DMS153 treated with DMSO at 0.1 percent for 48 hours (cell line): ENCODE data around the gene INO80B.
A peak's percentile ranks its signal among the peaks of the same experiment; 100 is the strongest.

Source experiments
- DNase-seq: peaks from one replicate; lab custom pipeline; 2025; ENCODE audit not compliant: unreplicated experiment; lab: John Stamatoyannopoulos, UW

Gene INO80B

DNA sequence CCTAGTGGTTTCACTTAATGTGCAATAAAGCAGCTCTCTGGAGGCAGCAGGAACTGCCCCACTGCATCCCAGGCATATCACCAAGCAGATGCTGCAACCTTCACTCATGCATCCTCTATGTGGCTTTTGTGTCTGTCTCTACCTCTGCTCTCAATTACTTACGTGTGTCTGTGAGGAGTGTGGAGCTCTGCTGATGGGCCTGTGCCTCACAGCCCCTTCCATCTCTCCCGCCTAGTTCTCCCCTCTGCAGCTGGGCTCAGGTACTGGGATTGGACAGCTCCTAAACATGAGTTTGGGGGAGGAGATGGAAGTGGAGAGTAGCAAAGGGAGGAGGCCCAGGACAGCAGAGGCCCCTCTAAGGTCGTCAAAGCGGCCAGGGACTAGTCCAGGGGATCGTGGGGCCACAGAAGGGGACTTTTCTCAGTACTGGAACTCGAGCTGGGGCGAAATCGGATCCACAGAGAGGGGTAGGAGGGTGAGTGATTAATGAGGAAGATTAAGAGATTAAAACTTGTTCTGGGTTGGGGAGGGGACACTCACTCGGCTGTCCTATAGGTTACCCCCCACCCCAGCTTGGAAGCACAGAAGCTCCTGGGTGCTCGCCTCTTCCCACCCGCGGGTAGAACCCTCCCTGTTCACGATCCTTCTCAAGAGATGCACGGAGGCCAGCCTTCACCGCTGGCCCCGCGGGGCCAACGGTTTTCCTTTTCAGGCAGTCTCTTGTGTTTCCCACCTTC is 46.6 kb downstream of the INO80B start:
- no peak for DNase-seq

DNA sequence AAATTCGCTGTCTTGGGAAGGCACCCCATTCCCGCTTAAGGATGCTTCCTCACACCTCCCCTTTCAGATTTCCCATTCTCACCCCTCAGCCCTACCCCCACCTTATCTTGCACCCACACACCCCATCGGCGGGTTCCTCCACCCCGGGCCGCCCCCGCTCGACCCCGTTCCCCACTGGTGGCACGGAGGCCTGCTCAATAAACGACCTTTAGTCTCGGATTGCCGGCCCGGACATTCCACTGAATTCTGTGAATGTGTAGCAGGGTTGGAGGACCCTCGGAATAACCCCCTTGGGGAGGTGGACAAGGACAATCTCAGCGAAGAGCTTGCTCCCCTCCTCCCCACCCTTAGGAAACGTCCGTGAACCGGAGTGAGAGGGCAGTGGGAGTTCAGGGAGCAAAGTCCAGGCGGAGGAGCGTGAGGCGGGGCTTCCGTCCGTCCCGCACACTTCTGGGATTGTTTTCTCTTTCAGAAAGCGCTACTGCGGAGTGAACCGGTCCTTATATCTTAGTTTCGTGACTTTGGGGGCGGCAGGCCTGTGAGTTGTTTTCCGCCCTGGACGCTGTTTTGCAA is 47.3 kb downstream of the INO80B start:
- DNase-seq = no peak

DNA sequence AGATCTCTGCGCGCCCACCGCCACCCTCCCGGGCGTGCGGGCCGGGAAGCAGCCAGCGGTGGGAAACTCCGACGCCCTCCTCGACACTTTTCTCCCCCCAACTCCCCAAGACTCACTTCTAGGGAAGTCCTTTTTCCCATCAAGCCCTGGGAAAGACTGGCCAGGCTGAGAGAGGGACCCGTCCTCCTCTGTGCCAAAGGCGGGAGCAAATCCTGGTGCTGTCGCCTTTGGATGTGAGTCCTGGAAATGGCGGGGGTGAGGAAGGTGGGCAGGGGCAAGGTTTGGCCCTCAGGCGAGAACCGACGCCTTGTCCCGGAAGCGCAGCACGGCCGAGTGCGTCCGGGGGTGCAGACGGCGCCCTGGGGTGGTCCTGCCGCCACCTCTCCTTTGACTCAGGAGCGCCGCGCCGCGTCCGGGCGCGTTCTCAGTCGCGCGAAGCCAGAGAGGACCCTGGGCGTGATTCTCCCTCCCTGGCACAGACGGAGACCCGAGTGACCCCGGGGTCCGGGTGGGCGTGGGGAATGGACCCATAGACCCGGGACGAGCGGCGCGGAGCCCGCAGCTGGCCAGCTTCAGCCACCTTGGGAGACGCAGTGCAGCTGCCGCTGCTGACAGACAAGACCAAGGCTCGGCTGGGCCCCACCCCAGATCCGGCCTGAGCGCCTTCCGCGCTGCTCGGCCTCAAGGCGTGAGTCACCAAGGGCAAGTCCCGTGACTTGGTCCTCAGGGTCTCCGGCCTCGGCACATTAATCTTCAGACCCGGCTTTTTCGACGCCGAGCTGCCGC is 48.0 kb downstream of the INO80B start:
- DNase-seq = no peak

DNA sequence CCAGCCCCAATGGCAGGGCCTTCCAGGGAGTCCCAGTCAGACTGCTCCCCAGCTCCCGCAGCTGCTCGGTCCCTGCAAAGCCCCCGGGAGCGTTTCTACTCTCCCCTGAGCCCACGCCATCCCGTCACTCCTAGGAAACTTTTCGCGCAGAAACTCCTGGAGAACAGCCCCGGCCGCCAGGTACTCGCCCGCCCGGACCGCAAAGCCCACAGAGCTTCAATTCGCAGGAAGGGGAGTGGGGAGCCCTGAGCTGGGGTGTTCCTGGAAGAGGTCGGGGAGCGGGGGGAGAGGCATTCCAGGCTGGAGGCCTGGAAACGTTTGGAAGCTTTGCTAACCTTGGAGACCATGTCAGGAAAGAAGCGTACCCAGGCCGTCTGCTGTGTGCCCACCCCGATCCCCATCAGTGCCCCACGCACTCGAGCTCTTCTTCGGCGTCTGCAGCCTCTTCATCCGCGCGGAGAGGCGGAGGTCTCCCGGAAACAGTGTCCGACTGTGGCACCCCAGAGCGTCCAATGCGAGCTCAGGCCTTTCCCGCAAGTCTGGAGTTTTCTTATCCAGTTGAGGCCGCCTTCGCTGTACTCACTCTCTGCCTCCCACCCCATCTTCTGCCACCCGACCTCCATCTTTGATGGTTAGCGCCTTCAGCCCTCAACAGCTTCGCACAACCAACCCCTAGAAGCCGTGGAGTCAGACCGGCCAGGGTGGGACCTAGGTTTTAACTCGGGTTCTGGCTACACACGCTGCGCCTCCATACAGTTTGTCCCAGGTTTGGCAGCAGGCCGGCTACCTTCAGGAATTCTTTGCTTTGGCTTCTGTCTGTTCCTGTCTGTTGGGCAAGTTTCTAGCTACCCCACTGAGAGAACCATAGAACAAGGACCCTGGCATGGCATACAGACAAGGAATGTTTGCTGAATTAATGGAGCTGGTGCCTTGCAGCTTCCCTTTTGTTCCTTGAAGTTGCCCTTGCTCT is 48.9 kb downstream of the INO80B start:
- no peak for DNase-seq

DNA sequence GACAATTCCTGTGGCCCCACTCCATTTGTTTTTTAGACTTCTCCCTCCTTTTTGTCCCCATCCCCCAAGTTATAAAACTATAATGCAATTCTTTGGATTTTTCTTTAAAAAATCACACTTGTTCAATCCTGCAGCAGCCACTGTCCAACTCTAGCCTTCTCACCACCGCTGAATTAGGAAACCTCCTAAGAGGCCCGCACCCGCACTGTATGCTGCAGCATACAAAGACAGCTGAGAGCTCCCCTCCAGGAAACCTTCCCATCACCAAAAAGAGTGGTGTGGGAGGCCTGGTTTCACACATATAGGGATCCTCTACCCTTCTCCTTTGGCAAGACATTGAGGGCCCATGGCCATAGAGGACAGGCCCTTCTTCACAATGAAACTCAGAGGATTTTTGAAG is 49.7 kb downstream of the INO80B start:
- DNase-seq = no peak

DNA sequence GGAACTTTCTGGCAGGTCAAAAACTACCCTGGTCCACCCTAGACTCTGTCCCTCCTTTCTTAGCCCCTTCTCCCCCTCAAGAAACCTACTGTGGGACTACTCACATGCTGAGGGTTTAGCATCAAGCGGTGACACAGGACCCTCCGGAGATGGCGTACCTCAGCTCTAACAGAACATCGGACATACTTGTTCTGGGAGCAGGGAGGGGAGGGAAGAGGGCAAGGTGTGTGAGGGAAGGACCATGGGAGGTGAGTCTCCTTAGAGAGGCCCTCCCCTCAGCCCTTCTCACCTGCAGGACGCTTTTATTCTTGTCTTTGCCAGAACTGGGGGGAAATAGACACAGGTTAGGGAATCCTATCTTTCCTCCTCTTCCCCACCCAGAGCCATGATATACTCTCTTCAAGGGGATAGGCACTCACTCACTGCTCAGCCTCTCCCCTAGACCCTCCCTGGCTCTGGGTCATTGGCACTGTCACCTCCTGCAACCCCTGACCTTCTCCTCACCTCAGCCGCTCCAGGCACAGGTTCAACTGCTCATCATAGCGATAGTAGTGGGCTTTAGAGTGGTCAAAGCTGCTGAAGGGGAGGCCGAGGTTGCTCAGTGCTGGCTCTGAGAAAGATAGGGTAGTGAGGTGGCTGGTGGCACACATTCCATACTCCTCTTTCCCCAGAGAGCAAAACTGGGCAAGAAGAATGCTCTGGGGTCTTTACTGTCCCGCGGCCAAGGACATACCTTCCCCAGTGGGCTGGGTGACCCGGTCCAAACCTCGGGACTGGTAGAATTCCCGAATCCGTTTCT is 50.8 kb downstream of the INO80B start:
- DNase-seq = no peak

DNA sequence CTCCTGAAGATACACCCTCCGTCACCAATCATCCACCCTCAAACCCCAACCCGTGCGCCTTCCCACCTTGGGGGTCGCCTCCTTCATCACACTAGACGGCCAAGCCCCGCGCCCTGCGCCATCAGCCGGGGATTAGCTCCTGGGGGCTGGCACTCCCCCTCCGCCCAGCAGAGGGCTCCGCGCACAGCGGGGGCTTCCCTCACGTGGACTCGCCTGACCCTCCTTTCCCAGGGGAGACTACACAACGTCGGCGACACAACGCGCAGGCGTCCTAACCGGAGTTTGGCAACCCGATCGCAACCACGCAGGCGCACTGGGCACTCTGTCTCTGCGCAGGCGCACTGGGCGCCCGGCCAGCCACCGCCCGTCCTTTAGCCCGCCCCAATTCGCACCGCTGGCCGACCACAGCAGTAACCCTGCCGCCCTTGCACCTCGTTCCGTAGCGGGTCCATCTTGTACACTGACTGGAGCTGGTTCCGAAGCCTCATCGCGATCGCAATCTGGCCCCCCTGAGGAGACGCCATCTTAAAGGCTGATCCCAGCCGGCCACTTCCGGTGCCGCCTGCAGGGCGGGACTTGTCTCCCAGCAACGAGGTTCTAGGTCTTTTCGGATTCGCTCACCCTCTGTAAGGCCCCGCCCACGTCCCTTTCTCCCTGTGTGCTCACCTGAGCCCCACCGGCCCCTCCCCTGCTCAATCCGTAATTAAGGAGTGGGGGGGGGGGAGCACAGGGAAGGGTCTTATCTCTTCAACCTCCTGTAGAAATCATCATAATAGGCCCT is 52.4 kb downstream of the INO80B start, which contains the start of gene PCGF1:
Gene PCGF1, minus strand, starts transcription at position 551 of the 781 bp plus-strand sequence. Its CDS starts 27 bp downstream, at position 524.
- DNase-seq = peak; percentile 94
